ENCODE measurements around the gene CLIC5. TPM values are rescaled to one million over a fixed set of nuclear protein-coding genes. Genes with fewer than 3 reads are reported as not detected.

Gene CLIC5
- total RNA-seq, 1 experiment from 2014 or later, result 0.20 TPM

DNA sequence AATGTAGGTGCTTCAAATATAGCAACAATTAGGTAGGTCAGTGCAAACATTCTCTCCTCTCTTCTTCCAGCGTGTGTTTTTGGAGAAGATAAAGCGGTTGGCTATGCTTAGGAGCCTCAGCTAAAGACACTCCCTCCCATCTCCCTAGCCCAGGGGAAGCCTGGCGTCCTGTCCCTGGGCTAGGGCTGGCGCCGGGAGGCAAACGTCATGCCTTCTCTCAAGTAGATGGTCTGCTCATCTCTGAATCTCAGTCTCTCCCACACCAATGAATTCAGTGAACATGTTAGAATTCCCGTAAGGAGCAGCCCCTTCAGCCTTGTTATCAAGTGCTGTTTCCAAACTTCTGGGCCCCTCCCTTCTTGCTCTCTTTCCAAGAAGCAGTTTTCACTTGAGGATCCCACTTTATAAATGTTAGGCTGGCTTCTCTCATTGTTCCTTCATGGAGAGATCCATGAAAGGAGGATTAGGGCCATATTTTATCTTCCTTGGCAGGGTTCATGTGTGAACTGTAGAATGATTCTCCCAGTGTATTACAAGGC is 142.8 kb downstream of the CLIC5 start:
- no peak overlapping the region for H4K8ac ChIP-seq (replicated peaks; ENCODE audit: insufficient read length, low read depth, low read length)
- H3K9ac ChIP-seq (ENCODE audit: extremely low read depth, insufficient read length, low read length), result no peak overlapping the region
- peaks cover 4% of the 10 kb centered on the region; the same call in 1 of the 2 replicates for H3K27me3 Mint-ChIP-seq (ENCODE audit: low read depth)
- H3K56ac ChIP-seq (ENCODE audit: insufficient read length, low read depth, low read length), result no peak overlapping the region
- no peak overlapping the region for H2AK5ac ChIP-seq (ENCODE audit: insufficient read length, low read length)
- H2BK120ac ChIP-seq (ENCODE audit: low read depth, low read length, poor library complexity, severe bottlenecking), result no peak overlapping the region
- no peaks in the 10 kb centered on the region for H3K9me3 ChIP-seq (ENCODE audit: control insufficient read depth, low read depth, low read length)
- H3K4me1 Mint-ChIP-seq, result no peaks in the 10 kb centered on the region
- no peak overlapping the region for H2BK20ac ChIP-seq (ENCODE audit: low read depth, low read length, poor library complexity, severe bottlenecking)
- H4K91ac ChIP-seq (ENCODE audit: insufficient read length, low read depth, low read length), result no peak overlapping the region
- no peak overlapping the region for H3K23ac ChIP-seq (ENCODE audit: insufficient read length, low read depth, low read length)
- no peak overlapping the region for H3K4me2 ChIP-seq (ENCODE audit: insufficient read depth, insufficient read length, low read length)
- no peaks in the 10 kb centered on the region for H3K79me2 ChIP-seq (ENCODE audit: insufficient read depth, low read length)
- H3K9me3 Mint-ChIP-seq, result no peaks in the 10 kb centered on the region
- H2BK5ac ChIP-seq (ENCODE audit: insufficient read length, low read length), result no peak overlapping the region
- H3K27ac Mint-ChIP-seq, result no peak overlapping the region
- no peak overlapping the region for H3T11ph ChIP-seq (ENCODE audit: low read length)
- TF ChIP-seq, protein P1, sequence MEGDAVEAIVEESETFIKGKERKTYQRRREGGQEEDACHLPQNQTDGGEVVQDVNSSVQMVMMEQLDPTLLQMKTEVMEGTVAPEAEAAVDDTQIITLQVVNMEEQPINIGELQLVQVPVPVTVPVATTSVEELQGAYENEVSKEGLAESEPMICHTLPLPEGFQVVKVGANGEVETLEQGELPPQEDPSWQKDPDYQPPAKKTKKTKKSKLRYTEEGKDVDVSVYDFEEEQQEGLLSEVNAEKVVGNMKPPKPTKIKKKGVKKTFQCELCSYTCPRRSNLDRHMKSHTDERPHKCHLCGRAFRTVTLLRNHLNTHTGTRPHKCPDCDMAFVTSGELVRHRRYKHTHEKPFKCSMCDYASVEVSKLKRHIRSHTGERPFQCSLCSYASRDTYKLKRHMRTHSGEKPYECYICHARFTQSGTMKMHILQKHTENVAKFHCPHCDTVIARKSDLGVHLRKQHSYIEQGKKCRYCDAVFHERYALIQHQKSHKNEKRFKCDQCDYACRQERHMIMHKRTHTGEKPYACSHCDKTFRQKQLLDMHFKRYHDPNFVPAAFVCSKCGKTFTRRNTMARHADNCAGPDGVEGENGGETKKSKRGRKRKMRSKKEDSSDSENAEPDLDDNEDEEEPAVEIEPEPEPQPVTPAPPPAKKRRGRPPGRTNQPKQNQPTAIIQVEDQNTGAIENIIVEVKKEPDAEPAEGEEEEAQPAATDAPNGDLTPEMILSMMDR (conservative IDR thresholded peaks at IDR 0.05), result no peak
- H3K27me3 ChIP-seq (ENCODE audit: insufficient read depth, low read length), result no peaks in the 10 kb centered on the region
- H3K4me3 Mint-ChIP-seq, result no peak overlapping the region
- no peak overlapping the region for H2AFZ ChIP-seq (ENCODE audit: low read length)
- no peaks in the 10 kb centered on the region for H3K23me2 ChIP-seq (ENCODE audit: insufficient read length, low read depth, low read length, poor library complexity, severe bottlenecking)
- no peak overlapping the region for H3K27ac ChIP-seq (ENCODE audit: insufficient read length, low read depth, low read length)
- H4K20me1 ChIP-seq (ENCODE audit: control insufficient read depth, insufficient read depth, insufficient read length), result no peaks in the 10 kb centered on the region
- H2BK12ac ChIP-seq (ENCODE audit: insufficient read length, low read depth, low read length), result no peak overlapping the region
- no peak for DNase-seq
- no peak overlapping the region for H2BK15ac ChIP-seq (ENCODE audit: low read depth, low read length)
- no peak overlapping the region for H3K18ac ChIP-seq (ENCODE audit: insufficient read length, low read depth, low read length)
- no peaks in the 10 kb centered on the region for H3K79me1 ChIP-seq (ENCODE audit: insufficient read depth, low read depth, low read length, poor library complexity, severe bottlenecking)
- H3K4ac ChIP-seq (ENCODE audit: low read depth, low read length), result no peak overlapping the region
- H3K4me1 ChIP-seq (ENCODE audit: insufficient read depth, low read length), result no peaks in the 10 kb centered on the region
- H4K5ac ChIP-seq (ENCODE audit: insufficient read length, low read depth, low read length), result no peak overlapping the region
- no peaks in the 10 kb centered on the region for H3K36me3 Mint-ChIP-seq (ENCODE audit: insufficient read depth in 1 of 3, low read depth in 3 of 3)
- H3K14ac ChIP-seq (ENCODE audit: insufficient read depth, low read length), result no peak overlapping the region
- WGBS (ENCODE audit: extremely low coverage, insufficient read length, low lambda C conversion rate), result no CpG with 5 or more reads among the region's 7 CpGs

Measured in H9 (cell line).